HG03520 (cell line): ENCODE measurements around the gene ASPHD2.
"Not testable (repeated sequence)": the region's sequence is repeated elsewhere in the genome, so short reads cannot be mapped to it uniquely, and the experiment has no call there.

Source experiments
- ATAC-seq: cut with Tn5 transposase; IDR thresholded peaks from one replicate; pipeline ENCODE4 v1.9.1; 2021; ENCODE audit warnings: mild to moderate bottlenecking, moderate library complexity; ENCODE audit not compliant: unreplicated experiment

ASPHD2 gene

GRCh38 chr22:26414347-26414746, 14.7 kb upstream of the ASPHD2 start:
- ATAC-seq, result no peak

- ATAC-seq, result no peak
Observed at GRCh38 chr22:26416256-26416655, 12.8 kb upstream of the ASPHD2 start.

GRCh38 chr22:26416670-26417276, 12.3 kb upstream of the ASPHD2 start:
- no peak for ATAC-seq

DNA sequence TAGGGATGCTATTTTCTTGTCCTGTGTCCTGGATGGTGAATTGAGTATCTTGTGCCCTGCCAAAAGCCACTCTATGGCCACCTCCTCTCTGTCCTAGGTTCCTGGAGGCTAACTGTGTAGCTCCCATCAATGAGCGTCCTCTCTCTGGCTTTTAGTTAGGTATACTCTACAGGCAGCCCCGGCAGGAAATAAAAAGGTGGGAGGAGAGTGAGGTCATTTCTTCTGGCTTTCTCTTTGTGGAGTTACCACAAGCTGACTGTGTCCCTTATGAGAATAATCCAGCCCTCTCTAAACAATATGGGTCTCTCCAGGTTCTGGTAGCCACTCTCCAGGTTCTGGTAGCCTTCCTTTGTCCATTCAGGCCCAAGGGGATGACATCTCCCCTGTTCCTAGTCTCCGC, 11.7 kb upstream of the ASPHD2 start:
- ATAC-seq, result no peak

DNA sequence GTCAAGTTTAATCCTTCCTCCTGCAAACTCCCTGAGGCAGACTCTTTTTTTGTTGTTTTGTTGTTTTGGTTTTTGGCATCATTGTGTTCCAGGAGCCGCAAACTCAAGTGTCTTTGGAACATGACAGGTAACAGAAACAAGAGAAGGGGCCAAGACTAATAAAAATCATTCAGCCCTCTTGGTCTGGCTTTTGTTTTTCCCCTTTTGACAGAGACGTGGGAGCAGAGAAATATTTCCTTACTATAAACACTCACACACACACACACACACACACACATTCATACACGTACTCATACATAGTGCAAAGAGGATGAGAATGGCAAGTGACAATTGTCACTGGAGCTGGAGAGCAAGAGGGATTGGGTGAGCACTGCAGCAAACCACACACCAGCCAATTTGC, 10.4 kb upstream of the ASPHD2 start:
- no peak for ATAC-seq

DNA sequence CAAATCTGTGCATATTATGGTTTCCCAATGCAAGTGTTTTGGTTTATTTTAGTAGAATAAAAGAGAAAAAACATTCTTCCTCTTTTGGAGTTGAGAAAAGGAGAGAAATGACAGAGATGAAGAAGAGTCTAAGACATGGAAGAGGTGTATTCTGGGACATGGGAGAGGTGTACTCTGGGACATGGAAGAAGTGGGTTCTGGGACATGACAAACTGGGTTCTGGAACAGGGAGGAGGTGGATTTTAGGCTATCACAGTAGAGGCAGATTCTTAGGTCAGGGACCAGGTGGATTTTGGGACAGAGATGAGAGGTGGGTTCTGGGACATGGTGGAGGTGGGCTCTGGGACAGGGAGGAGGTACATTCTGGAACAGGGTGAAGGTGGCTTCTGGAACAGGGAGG, 2.1 kb upstream of the ASPHD2 start:
- no peak for ATAC-seq

GRCh38 chr22:26429458-26430286, 612 bp downstream of the ASPHD2 start:
- ATAC-seq, result peak; percentile 18

GRCh38 chr22:26430600-26430999, 1.5 kb downstream of the ASPHD2 start:
- no peak for ATAC-seq

GRCh38 chr22:26431261-26431995, 2.4 kb downstream of the ASPHD2 start:
- ATAC-seq, result no peak

DNA sequence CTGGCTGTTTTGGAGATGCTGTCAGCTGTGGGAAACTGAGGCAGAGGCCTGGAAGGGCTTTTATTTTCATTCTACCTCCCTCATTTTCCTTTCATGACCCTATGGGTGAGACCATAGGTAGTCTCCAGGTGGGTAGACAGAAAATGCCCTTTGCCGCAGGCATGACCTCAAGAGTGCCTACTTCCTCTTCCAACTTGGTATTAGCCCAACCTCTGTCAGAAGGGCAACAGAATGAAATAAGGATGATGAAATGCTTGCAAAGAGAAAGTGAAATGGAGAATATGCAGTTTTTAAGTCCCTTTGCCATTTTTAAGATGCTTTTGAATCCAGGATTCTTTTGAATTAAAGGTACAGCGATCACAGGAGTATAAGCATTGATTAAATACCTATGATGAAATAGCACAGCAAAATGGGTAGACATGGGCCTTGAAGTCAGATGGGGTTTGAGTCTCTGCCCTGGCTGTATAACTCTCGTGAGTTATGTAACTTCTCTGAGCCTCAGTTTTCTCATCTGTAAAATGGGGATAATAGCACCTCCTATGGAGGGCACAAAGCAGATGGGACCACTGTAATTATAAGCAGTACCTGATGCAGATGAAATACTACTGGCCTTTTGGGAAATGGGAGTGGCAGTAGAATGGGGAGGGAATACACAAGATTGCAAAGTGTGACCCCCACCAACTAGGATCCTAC, 3.7 kb downstream of the ASPHD2 start:
- ATAC-seq, result no peak

- ATAC-seq, result no peak
Observed at GRCh38 chr22:26433805-26434204, 4.7 kb downstream of the ASPHD2 start.

DNA sequence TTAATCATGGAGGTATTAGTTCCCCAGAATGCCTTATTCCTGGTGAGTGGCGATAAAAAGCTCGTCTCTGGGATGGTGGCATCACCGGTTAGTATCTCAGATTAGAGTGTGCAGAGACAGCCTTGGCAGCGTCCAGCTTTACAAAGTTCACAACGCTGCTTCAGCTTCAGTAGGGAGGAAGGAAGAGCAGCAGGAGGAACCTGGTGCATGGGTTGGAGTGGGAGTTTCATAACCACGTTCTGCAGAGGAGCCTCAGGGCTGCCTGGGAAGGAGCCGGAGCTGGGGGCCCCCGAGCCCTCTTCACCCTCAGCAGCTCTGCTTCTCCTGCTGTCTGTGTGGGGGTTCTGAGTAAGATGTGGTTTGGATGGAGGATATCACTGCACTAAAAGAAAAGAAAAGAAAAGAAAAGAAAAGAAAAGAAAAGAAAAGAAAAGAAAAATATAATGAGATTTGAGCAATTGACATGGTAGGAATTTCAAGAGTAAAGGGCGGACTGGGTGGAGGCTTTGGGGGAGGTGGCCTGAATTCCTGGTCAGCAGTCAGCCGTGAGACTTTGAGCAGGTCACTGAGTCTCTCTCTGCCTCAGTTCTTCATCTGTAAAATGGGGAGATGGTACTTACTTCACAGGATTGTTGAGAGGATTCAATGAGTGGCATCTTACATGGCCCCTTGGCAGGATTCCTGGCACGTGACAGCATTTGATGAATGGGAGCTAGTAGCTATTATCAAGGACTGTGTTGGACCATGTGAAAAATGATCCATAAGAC, 6.5 kb downstream of the ASPHD2 start:
- no peak for ATAC-seq

DNA sequence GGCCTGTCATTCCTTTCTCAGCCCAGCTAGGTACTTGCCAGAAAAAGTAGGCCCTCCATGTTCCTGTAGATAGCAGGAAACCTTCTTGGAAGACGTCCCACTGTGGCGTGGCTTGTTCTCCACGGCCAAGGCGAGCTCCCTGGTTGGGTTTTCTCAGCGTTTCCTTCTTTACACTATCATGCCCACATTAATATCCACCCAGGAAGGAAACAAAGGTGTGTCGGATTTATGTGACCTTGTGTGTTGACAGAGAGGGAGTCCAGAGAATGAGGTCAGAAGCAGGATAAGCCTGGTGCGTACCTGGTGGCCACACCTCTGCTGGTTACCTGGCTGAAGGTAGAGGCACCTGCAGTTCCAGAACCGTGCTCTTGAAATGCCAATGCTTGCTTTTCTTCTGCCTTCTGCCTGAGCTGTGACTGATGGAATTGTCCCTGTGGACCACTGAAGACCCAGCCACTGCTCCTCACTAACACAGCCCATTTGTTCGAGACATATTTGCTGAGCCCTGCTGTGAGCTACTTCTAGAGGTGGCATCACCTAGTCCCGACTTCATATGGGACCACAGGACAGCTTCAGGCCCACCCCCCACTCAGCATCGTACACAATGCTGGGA, 7.9 kb downstream of the ASPHD2 start:
- no peak for ATAC-seq

- ATAC-seq, result no peak
Observed at GRCh38 chr22:26437694-26438392, 8.8 kb downstream of the ASPHD2 start.

DNA sequence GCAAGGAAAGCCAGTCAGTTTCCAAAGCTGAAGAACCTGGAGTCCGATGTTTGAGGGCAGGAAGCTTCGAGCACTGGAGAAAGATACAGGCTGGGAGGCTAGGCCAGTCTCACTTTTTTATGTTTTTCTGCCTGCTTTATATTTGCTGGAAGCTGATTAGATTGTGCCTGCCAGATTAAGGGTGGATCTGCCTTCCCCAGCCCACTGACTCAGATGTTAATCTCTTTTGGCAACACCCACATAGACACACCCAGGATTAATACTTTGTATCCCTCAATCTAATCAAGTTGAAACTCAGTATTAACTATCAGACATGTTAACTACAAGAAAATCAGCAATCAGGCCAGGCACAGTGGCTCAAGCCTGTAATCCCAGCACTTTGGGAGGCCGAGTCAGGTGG, 9.7 kb downstream of the ASPHD2 start:
- ATAC-seq, result not testable (repeated sequence)

DNA sequence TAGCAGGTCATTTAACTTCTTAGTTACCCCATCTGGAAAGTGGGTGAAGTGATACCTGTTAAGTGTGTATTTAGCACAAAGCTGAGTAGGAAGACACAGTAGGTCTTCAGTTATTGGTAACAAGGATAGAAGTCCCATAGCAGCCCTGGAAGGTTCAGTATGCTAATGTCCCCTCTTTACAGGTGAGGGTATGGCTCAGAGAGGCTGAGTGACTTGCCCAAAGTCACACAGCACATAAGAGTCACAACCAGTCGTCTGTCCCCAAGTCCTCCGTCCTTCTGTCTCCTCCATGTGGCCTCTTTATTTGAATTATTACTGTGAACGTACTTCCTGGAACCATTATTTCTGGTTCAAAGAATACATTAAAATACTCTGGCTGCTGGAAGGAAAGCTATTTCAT, 10.5 kb downstream of the ASPHD2 start:
- no peak for ATAC-seq

GRCh38 chr22:26442086-26442756, 13.2 kb downstream of the ASPHD2 start:
- ATAC-seq, result no peak

GRCh38 chr22:26443901-26444690, 15.0 kb downstream of the ASPHD2 start:
- ATAC-seq, result no peak
